GM18861 (cell line): ENCODE results near the gene SLC52A1.
"Not testable (repeated sequence)": the region's sequence is repeated elsewhere in the genome, so short reads cannot be mapped to it uniquely, and the experiment has no call there.

ENCODE experiments used
- ATAC-seq: cut with Tn5 transposase; IDR thresholded peaks from one replicate; pipeline ENCODE4 v1.9.1; 2021; ENCODE audit not compliant: unreplicated experiment

The SLC52A1 gene

GRCh38 chr17:5031365-5032082, 3.7 kb downstream of the SLC52A1 start:
- peak; percentile 51 for ATAC-seq

DNA sequence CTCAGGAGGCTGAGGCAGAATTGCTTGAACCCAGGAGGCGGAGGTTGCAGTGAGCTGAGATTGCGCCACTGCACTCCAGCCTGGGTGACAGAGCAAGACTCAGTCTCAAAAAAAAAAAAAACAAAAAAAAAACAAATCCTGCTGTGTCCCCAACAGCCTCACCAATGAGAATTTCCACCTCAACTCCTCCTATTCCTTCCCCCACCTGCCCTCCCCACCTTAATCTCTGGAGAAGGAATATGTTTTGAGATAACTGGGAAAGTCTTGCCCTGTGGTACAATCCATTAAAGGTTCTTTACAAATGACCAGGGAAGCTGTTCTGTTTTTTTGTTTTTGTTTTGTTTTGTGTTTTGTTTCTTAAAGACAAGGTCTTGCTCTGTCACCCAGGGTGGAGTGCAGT, 5.1 kb downstream of the SLC52A1 start:
- not testable (repeated sequence) for ATAC-seq

DNA sequence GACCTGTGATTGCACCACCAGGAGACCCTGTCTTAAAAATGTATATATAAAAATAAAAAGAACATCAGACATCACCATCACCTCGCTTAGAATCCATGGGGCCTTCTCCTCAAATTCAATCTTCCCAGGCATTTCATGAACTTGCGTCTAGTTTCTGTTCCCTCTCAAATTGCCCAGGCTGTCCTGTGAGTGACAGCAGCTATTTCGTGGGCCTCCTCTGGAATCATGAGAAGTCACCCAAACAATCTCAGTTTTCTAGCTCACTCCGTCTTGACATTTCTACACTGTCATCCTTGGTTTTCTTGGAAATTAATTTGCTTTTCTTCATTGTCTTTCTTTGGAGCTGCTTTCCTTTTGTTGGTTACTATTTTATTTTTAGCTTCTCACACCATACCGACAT, 7.3 kb downstream of the SLC52A1 start:
- ATAC-seq, result no peak

DNA sequence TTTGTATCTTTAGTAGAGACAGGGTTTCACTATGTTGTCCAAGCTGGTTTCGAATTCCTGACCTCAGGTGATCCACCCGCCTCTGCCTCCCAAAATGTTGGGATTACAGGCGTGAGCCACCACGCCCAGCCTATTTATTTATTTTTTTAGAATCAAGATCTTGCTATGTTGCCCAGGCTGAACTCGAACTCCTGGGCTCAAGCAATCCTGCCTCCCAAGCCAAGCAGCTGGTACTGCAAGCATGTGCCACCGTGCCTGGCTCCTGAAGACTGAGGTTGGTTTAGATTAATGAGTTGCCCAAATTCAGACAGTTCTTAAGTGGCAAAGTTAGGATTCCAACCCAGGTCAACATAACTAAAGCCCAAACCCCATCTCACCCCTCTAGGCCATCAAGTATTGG, 7.9 kb downstream of the SLC52A1 start:
- ATAC-seq, result no peak

DNA sequence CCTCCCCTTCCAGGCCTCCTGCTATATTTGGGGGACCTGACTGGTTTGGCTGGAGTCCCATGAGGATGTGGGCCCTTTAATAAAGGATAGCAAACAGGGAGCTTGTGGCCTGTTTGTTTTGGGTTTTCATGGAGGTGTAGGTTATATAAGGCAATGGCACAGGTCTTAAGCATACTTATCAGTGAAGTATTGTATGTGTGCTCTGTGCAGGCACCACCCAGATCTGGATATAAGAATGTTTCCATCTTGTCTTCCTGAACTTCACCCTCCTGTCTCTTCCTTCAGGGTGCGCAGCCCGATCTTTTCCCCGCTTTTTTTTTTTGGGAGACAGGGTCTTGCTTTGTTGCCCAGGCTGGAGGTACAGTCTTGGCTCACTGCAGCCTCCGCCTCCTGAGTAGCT, 10.6 kb downstream of the SLC52A1 start:
- no peak for ATAC-seq

DNA sequence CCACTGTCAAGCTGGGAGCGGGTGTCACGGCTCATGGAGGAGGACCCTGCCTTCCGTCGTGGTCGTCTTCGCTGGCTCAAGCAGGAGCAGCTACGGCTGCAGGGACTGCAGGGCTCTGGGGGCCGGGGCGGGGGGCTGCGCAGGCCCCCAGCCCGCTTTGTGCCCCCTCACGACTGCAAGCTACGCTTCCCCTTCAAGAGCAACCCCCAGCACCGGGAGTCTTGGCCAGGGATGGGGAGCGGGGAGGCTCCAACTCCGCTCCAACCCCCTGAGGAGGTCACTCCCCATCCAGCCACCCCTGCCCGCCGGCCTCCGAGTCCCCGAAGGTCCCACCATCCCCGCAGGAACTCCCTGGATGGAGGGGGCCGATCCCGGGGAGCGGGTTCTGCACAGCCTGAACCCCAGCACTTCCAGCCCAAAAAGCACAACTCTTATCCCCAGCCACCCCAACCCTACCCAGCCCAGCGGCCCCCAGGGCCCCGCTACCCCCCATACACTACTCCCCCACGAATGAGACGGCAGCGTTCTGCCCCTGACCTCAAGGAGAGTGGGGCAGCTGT, 11.6 kb downstream of the SLC52A1 start:
- ATAC-seq, result no peak

GRCh38 chr17:5022171-5022711, 13.0 kb downstream of the SLC52A1 start:
- ATAC-seq, result no peak

DNA sequence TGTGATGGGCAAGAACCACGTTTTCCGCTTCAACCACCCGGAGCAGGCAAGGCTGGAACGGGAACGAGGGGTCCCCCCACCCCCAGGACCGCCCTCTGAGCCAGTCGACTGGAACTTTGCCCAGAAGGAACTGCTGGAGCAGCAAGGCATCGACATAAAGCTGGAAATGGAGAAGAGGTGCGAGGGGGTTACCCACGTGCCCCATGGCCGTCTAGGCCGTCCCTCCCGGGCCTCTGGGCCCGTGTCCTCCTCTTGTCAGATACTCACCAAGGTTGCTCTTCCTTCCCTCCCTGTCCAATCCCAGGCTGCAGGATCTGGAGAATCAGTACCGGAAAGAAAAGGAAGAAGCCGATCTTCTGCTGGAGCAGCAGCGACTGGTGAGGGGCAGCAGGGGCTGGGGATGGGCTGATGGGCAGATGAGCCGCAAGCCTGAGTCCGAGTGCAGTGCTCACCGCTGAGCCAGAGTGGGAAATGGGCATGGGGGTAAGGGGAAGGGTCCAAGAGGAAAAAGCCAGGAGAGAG, 14.7 kb downstream of the SLC52A1 start:
- no peak for ATAC-seq

- ATAC-seq, result no peak
These were observed 15.7 kb downstream of the SLC52A1 start for GRCh38 chr17:5019475-5019956.

DNA sequence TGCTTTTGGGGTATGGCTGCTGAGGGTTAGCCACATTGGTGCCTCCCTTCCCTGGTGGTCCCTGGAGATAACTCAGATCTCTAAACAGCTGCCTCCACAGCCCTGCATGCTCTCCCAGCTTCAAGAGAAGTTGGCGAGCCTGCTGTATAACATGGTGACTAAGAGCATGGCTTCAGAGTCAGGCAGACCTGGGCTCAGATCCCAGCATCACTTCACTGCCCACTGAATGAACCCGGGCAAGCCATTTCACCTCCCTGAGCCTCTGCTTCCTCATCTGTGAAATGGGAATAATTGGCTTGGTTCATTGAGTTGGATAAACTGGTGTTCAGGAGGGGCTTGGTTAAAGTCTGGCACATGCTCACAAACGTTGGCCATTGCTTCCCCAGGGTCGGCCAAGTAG, 20.9 kb downstream of the SLC52A1 start:
- ATAC-seq, result no peak

DNA sequence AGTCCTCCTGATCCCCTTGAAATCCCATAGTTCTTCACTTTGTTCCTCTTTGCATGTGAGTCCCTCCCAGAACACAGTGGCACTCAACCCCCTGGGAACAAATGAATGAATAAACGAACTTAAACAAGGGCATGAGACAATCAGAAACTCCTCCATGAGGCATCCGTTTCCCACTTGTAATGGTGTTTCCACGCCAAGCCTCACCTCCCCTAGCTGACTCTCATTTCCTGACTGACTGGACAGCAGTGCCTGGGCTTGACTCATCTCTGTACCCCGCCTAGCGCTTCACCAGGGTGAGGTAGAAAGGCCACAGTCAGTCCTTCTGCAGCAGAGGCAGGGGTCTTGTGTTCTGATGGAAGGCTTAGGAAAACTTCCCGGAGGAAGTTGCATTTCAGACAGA, 23.3 kb downstream of the SLC52A1 start:
- ATAC-seq, result peak; percentile 51

DNA sequence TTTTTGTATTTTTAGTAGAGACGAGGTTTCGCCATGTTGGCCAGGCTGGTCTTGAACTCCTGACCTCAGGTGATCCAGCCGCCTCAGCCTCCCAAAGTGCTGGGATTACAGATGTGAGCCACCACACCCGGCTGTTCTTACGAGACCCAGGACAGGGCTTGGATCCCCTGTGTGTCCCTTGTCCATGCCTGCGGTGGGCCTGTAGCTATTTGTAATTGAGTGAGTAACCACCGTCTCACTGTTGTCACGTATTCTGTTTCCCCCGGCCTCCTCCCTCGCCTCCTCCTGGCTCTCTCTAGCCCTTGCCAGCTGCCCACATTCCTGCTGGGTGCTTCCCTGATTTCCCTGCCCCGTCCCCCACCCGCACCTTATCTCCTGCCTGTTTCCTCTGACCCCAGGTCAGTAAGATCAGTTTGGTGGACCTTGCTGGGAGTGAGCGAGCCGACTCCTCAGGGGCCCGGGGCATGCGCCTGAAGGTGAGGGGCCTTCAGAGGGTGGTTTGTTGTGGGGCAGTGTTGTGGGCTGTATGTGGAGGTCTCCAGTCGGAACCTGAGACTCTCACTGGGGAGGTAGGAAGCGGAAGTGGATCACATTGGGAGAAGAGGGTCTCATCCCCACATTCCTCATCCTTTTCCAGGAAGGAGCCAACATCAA, 31.9 kb downstream of the SLC52A1 start:
- ATAC-seq, result no peak

DNA sequence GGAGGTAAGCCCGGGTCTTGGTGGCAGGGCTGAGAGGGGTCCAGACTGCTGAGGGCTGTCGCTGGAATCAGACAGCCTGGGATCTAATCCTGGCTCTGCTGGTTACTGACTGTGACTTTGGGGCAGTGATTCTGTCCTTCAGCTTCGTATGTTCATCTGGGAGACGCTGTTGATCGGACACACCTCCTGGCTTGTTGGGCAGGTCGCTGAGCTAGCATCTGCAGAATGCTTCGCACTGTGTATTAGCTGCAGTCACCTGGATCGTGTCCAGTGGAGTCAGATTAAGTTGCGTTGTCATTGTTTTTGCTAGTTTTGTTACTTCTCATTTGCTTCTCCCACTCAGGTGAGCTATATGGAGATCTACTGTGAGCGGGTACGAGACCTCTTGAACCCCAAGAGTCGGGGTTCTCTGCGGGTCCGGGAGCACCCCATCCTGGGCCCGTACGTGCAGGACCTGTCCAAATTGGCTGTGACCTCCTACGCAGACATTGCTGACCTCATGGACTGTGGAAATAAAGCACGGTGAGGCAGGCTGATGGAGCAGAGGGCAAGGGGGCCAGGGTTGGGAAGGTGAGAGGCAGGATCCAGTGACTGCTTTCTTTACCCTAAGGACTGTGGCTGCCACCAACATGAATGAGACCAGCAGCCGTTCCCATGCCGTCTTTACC, 33.0 kb downstream of the SLC52A1 start:
- no peak for ATAC-seq

DNA sequence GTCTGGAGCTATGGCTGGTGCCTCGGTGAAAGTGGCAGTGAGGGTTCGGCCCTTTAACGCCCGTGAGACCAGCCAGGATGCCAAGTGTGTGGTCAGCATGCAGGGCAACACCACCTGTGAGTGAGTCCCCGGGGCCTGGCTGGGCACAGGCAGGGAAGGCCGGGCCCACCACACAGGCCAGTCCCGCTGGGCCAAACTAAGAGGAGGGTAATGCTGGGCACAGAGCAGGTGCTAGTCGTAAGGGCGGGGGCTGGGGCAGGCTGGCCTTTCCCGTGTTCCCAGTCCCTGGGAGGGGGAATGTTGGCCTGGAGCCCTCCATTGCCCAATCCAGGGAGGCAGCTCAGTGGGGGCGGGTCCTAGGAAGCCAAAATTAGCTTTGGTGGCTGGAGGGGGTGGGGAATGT, 35.0 kb downstream of the SLC52A1 start:
- ATAC-seq, result no peak

DNA sequence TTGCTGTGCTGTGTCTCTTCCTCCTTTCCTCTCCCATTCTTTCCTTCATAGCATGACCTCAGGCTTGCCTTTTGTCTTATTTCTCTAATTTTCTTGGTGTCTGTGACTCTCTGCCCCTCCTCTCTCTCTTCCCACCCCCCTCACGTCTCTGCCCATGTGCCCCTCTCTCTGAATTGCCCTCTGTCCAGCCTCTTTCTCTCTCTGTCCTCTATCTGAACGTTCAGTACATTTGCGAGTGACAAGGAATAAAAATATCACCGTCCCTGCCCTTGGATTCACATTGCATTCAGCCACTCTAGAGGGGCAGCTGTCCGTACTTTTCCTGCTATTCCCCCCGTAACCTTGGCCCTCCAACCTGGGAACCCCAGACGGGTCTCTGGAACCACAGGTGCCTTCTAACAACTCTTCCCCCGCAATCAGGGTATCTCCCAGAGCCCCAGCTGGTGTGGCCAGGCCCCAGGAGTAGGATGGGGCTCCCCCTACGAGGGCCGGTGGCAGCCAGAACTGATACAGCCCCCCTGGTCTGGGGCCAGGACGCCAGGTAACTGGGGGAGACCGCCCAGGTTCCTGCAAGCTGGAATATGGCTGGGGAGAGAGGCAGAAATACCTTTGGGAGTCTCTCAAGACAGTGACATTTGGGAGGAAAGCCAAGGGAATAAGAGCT, 35.7 kb downstream of the SLC52A1 start:
- no peak for ATAC-seq

DNA sequence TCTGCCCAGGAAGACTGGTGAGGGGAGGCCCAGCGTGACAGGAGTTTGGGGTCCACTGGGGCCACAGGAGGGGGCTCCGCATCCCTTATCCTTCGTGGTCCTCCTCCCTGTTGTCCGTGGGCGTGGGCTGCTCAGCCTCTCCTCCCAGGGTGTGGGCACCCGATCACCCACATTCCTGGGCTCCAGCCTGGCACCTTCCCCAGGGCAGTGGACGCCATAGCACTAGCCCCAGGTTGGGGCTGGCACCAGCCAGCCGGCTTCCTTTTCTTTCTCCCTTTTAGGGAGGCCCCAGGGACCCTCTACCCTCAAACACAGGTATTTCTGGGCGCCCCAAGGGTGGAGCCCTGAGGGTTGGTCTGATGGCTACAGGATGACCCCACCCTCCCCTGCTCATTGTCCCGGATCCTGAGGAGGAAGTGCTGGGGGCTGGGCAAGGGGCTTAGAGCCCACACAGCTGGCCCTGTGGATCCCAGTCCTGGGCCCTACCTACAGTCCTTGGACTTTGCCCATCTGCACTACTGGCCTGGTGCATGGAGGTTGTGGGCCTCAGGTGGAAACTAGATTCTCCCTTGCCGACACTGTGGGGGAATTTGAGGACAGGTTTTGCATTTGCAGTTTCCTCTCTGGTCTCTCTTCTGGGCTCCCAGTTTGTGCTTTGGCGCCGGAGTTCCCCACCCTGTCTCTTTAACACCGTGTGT, 36.3 kb downstream of the SLC52A1 start:
- no peak for ATAC-seq

GRCh38 chr17:4998027-4998731, 37.0 kb downstream of the SLC52A1 start:
- no peak for ATAC-seq

- peak; percentile 72 for ATAC-seq
These were observed 37.8 kb downstream of the SLC52A1 start, which contains the start of the genes INCA1 and KIF1C for GRCh38 chr17:4997302-4998026. INCA1 (minus strand) TSS chr17:4997522; CDS start chr17:4994437, 3,085 bp downstream. KIF1C (plus strand) TSS chr17:4997950; CDS start chr17:5000247, 2,297 bp downstream.
